GM12878 (cell line): ENCODE data around the gene RASGEF1B. TPM values are rescaled to one million over a fixed set of nuclear protein-coding genes. Genes with fewer than 3 reads are reported as not detected.

ENCODE experiments used
- ATAC-seq: fragments of 200-7000 bp; cut with Tn5 transposase; 3 replicates; pipeline ENCODE4 v1.9.1; 2020; ENCODE audit warnings: mild to moderate bottlenecking, moderate library complexity
- BruUV-seq: library from RNA; stranded (reverse); fragments of 400-500 nt; replicated peaks from 2 replicates; lab custom pipeline; 2021; lab: Mats Ljungman, UMichigan
- CTCF ChIA-PET: fragments of 300-600 bp; sonication (Branson Sonifier 250); formaldehyde crosslinking; extraction: SDS; loops from one replicate; lab custom pipeline; 2021; ENCODE audit warnings: inconsistent platforms; lab: Yijun Ruan, JAX
- POLR2A ChIA-PET: fragments of 350-600 bp; formaldehyde crosslinking; extraction: SDS; loops from one replicate; lab custom pipeline; 2021; ENCODE audit warnings: inconsistent platforms; lab: Charles Lee
- RAD21 ChIA-PET: fragments of 300-600 bp; sonication (Branson Sonifier 250); formaldehyde crosslinking; loops from one replicate; lab custom pipeline; 2023; ENCODE audit warnings: antibody characterized with exemption; ENCODE audit not compliant: unreplicated experiment; lab: Charles Lee
- SMC1A ChIA-PET: fragments of 300-600 bp; sonication (Branson Sonifier 250); formaldehyde crosslinking; loops from one replicate; lab custom pipeline; 2023; ENCODE audit not compliant: unreplicated experiment, uncharacterized antibody; lab: Charles Lee
- DNase-seq: peaks from one replicate; pipeline ENCODE4 v3.0.0-alpha.2; 2011; ENCODE audit warnings: low read depth, low spot score
- FAIRE-seq: peaks from 3 replicates; lab custom pipeline; 2011; peaks lifted over from hg19 to GRCh38; lab: Jason Lieb, UNC
- H2AFZ ChIP-seq: 2 replicates; pipeline ENCODE4 v1.6.0; 2011; ENCODE audit warnings: low read depth, low read length, control low read depth; ENCODE audit not compliant: control insufficient read depth
- H3K27ac ChIP-seq: 2 replicates; pipeline ENCODE4 v1.5.1; 2011; ENCODE audit warnings: control low read depth; ENCODE audit not compliant: control insufficient read depth, insufficient read depth
- H3K27me3 ChIP-seq, 2 experiments: replicated peaks in 1 of 2; 2 replicates each; pipeline versions ENCODE4 v1.6.0 to v1.6.1; 2011; ENCODE audit warnings: low read length in 1 of 2; ENCODE audit not compliant: control insufficient read depth in 2 of 2, insufficient read depth in 2 of 2
- H3K36me3 ChIP-seq, 2 experiments: 2 replicates each; pipeline ENCODE4 v1.5.1; 2011; ENCODE audit warnings: low read length in 1 of 2; ENCODE audit not compliant: control insufficient read depth in 2 of 2, insufficient read depth in 2 of 2
- H3K4me1 ChIP-seq: 2 replicates; pipeline ENCODE4 v1.6.1; 2011; ENCODE audit warnings: mild to moderate bottlenecking, low read length, moderate library complexity, mixed read lengths; ENCODE audit not compliant: control insufficient read depth, insufficient read depth
- H3K4me2 ChIP-seq: 2 replicates; pipeline ENCODE4 v1.6.0; 2011; ENCODE audit warnings: control low read depth; ENCODE audit not compliant: control insufficient read depth, insufficient read depth
- H3K4me3 ChIP-seq: fragments of 200-600 bp; sonication (generic); 2 replicates; pipeline ENCODE4 v1.5.1; 2016
- H3K79me2 ChIP-seq: 2 replicates; pipeline ENCODE4 v1.6.0; 2011; ENCODE audit warnings: low read length; ENCODE audit not compliant: control insufficient read depth, insufficient read depth
- H3K9ac ChIP-seq: 2 replicates; pipeline ENCODE4 v1.8.0; 2011; ENCODE audit warnings: low read length, control low read depth, mixed read lengths; ENCODE audit not compliant: control insufficient read depth, insufficient read depth
- H3K9me3 ChIP-seq: replicated peaks from 3 replicates; pipeline ENCODE4 v1.5.1; 2011; ENCODE audit warnings: mild to moderate bottlenecking, low read length; ENCODE audit not compliant: control insufficient read depth, insufficient read depth
- H4K20me1 ChIP-seq: 2 replicates; pipeline ENCODE4 v1.6.0; 2011; ENCODE audit not compliant: control insufficient read depth, insufficient read depth
- CBX5 ChIP-seq: sonication (generic); IDR thresholded peaks from 2 replicates; pipeline ENCODE4 v1.6.1; 2016; ENCODE audit warnings: low read depth, moderate library complexity, mild to moderate bottlenecking, inconsistent platforms
- CUX1 ChIP-seq: IDR thresholded peaks from 2 replicates; pipeline ENCODE4 v1.6.1; 2012; ENCODE audit warnings: improper control_type of control experiment, low read depth, low read length; ENCODE audit not compliant: insufficient replicate concordance
- FOS ChIP-seq: IDR thresholded peaks from 3 replicates; pipeline ENCODE4 v1.6.1; 2011; ENCODE audit warnings: borderline replicate concordance; ENCODE audit not compliant: insufficient read length; ENCODE audit errors: extremely low read depth
- IKZF1 ChIP-seq: fragments of 450-650 bp; conservative IDR thresholded peaks from 2 replicates; pipeline ENCODE4 v1.6.1; 2017; ENCODE audit warnings: antibody characterized with exemption, mild to moderate bottlenecking
- MTA3 ChIP-seq: IDR thresholded peaks from 2 replicates; pipeline ENCODE4 v1.6.1; 2012; ENCODE audit warnings: low read length, inconsistent platforms, borderline replicate concordance
- NRF1 ChIP-seq: conservative IDR thresholded peaks from 2 replicates; pipeline ENCODE4 v1.6.1; 2011; ENCODE audit warnings: mild to moderate bottlenecking, low read depth, low read length, improper control_type of control experiment
- PAX8 ChIP-seq: fragments of 450-650 bp; IDR thresholded peaks from 2 replicates; pipeline ENCODE4 v1.6.1; 2017; ENCODE audit warnings: mild to moderate bottlenecking, moderate library complexity
- PML ChIP-seq: IDR thresholded peaks from 2 replicates; pipeline ENCODE4 v1.6.1; 2012; ENCODE audit warnings: low read length, inconsistent platforms
- POLR2A ChIP-seq: IDR thresholded peaks from 2 replicates; pipeline ENCODE4 v1.6.1; 2011; ENCODE audit warnings: low read depth, mild to moderate bottlenecking, low read length
- RELA ChIP-seq: fragments of 450-650 bp; IDR thresholded peaks from 2 replicates; pipeline ENCODE4 v1.8.0; 2014; ENCODE audit warnings: borderline replicate concordance; ENCODE audit not compliant: partially characterized antibody
- SMAD5 ChIP-seq: IDR thresholded peaks from 2 replicates; pipeline ENCODE4 v1.6.1; 2016; ENCODE audit warnings: antibody characterized with exemption, low read depth
- SP1 ChIP-seq: IDR thresholded peaks from one replicate; pipeline ENCODE4 v1.6.1; 2011; ENCODE audit warnings: low read depth, low read length
- SREBF1 ChIP-seq: IDR thresholded peaks from 2 replicates; pipeline ENCODE4 v1.6.1; 2012; ENCODE audit warnings: mild to moderate bottlenecking, low read length
- STAT3 ChIP-seq: IDR thresholded peaks from 2 replicates; pipeline ENCODE4 v1.6.1; 2011; ENCODE audit warnings: low read depth, low read length, improper control_type of control experiment
- ZBED1 ChIP-seq: IDR thresholded peaks from 2 replicates; pipeline ENCODE4 v1.6.1; 2016; ENCODE audit warnings: borderline replicate concordance
- WGBS: methylation state at CpG from one replicate; pipeline ENCODE4 v1.1.6; 2016; ENCODE audit warnings: low lambda C conversion rate; ENCODE audit not compliant: insufficient replicate concordance, insufficient coverage; ENCODE audit errors: missing lambda C conversion rate; 5-methylcytosine and 5-hydroxymethylcytosine counted together
- in situ Hi-C: fragments of 300-500 bp; cut with MboI; formaldehyde crosslinking; loops from 9 replicates; pipeline ENCODE4 v1.14.3; 2018; ENCODE audit warnings: mixed read lengths
- intact Hi-C: fragments of 100-400 bp; cut with micrococcal nuclease; formaldehyde crosslinking; loops from one replicate; pipeline ENCODE4 v1.14.2; 2022; ENCODE audit not compliant: unreplicated experiment
- polyA plus RNA-seq, 11 experiments: library from polyadenylated mRNA; depleted of rRNA in 4 of 11; unstranded in 6 of 11; stranded (reverse) in 5 of 11; fragments of >200 nt; fragmentation: Nextera tagmentation in 4 of 11; fragmentation: Illumina TruSeq in 1 of 11; extraction: Ambion mirVana in 4 of 11; extraction: Trizol in 1 of 11; gene quantifications; 1 replicate in 1 of 11; 2 replicates in 10 of 11; pipeline versions ENCODE4 v1.2.1 to v1.2.3, GENCODE V29; 2011 to 2016; ENCODE audit warnings: inconsistent platforms in 2 of 11, missing spikeins in 2 of 11, low read depth in 1 of 11
- total RNA-seq, 4 experiments: library from RNA; depleted of rRNA in 3 of 4; stranded (reverse); fragments of >200 nt in 3 of 4; fragmentation: Illumina TruSeq in 1 of 4; extraction: Trizol in 1 of 4; gene quantifications; 2 replicates each; pipeline versions ENCODE4 v1.2.1 to v1.2.3, GENCODE V29; 2013 to 2021

The RASGEF1B gene
- total and polyA plus RNA-seq, 10 of the 15 experiments (the other 5 are each of a cell fraction or from before 2014, with no cell fraction given): 0.03 to 0.24 (median 0.10) TPM; not detected in 2

GRCh38 chr4:81445196-81445595, 26.5 kb downstream of the RASGEF1B start:
- Histone ChIP-seq H4K20me1 (no peaks in the 10 kb centered on the region), H3K4me2 (no peak overlapping the region), H3K4me3 (no peak overlapping the region), H3K9ac (no peak overlapping the region), H3K36me3 (no peaks in the 10 kb centered on the region), H3K27me3 (no peaks in the 10 kb centered on the region), H3K79me2 (no peaks in the 10 kb centered on the region), H3K27ac (no peak overlapping the region), H3K9me3 (no peaks in the 10 kb centered on the region), H3K4me1 (no peaks in the 10 kb centered on the region), H2AFZ (no peak overlapping the region)
- FAIRE-seq (no peak), ATAC-seq (no peak), DNase-seq (no peak)
- CTCF ChIA-PET: interaction anchor here (0.6 to 1.7 kb wide), 2 partner anchors 20 to 22 kb away, joined by 3 to 4 read pairs; no protein-coding TSS in a partner anchor
- no TSS peak for BruUV-seq
- TF ChIP-seq SMAD5 (no peak), PML (no peak), SP1 (no peak), RELA (no peak), IKZF1 (no peak), SREBF1 (no peak), NRF1 (no peak)
- in situ Hi-C loops (no loop called here), intact Hi-C loops (no loop called here)
- SMC1A ChIA-PET: interaction anchor here (0.9 kb wide), 1 partner anchor 11 kb away, joined by 3 read pairs; no protein-coding TSS in a partner anchor
- RAD21 ChIA-PET: no interaction called here
- POLR2A ChIA-PET: no interaction called here
- 58% methylated on average over 5 of the region's 5 CpGs for WGBS

- Histone ChIP-seq H3K36me3 (no peaks in the 10 kb centered on the region), H3K4me2 (no peak overlapping the region), H3K79me2 (no peaks in the 10 kb centered on the region), H3K4me1 (no peaks in the 10 kb centered on the region), H3K9ac (no peak overlapping the region), H3K4me3 (no peak overlapping the region), H2AFZ (no peak overlapping the region), H3K27me3 (no peaks in the 10 kb centered on the region), H4K20me1 (no peaks in the 10 kb centered on the region), H3K9me3 (no peaks in the 10 kb centered on the region), H3K27ac (no peak overlapping the region)
- no peak for FAIRE-seq
- in situ Hi-C loops (no loop called here), intact Hi-C loops (no loop called here)
- ChIA-PET SMC1A (interaction anchor here (0.8 kb wide), 1 partner anchor 18 kb away, joined by 3 read pairs; no protein-coding TSS in a partner anchor), CTCF (no interaction called here), POLR2A (no interaction called here), RAD21 (no interaction called here)
- 42% methylated on average over 4 of the region's 4 CpGs for WGBS
- DNase-seq: no peak
- no TSS peak for BruUV-seq
- ATAC-seq: no peak
- no peak for TF ChIP-seq ZBED1
- no peak for TF ChIP-seq PAX8
- TF ChIP-seq CBX5: no peak
- TF ChIP-seq CUX1: no peak
- no peak for TF ChIP-seq MTA3
- TF ChIP-seq POLR2A: no peak
- no peak for TF ChIP-seq FOS
- TF ChIP-seq STAT3: no peak
Observed at GRCh38 chr4:81442484-81443085, 29.1 kb downstream of the RASGEF1B start.
